ES-I3 (cell line): ENCODE measurements around the gene CRADD.
"Not testable (repeated sequence)": the region's sequence is repeated elsewhere in the genome, so short reads cannot be mapped to it uniquely, and the experiment has no call there.

Experiments used
- H3K36me3 ChIP-seq: 2 replicates; pipeline ENCODE4 v1.6.1; 2013; ENCODE audit warnings: mild to moderate bottlenecking, low read length, control low read depth, moderate library complexity; ENCODE audit not compliant: insufficient read depth
- H3K4me1 ChIP-seq: 2 replicates; pipeline ENCODE4 v1.6.1; 2013; ENCODE audit warnings: mild to moderate bottlenecking, control low read depth, low read length; ENCODE audit not compliant: insufficient read depth
- H3K9ac ChIP-seq: 2 replicates; pipeline ENCODE4 v1.6.1; 2013; ENCODE audit warnings: low read depth, mild to moderate bottlenecking, low read length, moderate library complexity
- H3K9me3 ChIP-seq: 2 replicates; pipeline ENCODE4 v1.6.1; 2013; ENCODE audit warnings: mild to moderate bottlenecking, low read length, moderate library complexity; ENCODE audit not compliant: control insufficient read depth, insufficient read depth

Gene CRADD

DNA sequence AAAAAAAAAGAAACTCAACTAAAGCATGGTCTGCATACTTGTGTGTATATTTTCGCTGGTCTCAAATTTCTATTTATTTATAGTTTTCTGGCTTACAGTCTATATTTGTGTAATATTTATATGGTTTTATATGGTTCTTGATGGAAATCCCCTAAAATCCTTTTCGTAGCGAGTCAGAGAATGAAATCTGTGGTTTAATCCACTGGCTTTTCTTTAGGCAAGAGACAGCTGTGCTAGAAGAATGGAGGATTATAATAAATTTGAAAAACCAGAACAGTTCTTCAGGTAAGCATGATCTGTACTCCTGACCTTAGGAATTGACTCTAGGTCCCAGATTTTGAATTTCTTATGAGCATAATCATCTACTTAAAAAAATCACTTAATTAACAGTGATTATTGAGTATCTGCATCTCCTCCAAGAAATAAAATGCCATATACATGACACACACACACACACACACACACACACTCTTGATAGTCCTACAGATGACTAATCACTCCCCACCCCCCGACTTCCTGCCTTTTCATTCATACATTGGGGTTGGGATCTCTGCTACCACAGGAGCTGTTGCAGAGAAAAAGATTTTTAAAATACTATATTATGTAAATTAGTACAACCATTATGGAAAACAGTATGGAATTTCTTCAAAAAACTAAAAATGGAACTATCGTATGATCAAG lies 113.4 kb downstream of the CRADD start:
- peaks cover 16% of the 10 kb centered on the region for H3K4me1 ChIP-seq
- no peak overlapping the region for H3K9ac ChIP-seq
- no peaks in the 10 kb centered on the region for H3K36me3 ChIP-seq
- no peaks in the 10 kb centered on the region for H3K9me3 ChIP-seq

DNA sequence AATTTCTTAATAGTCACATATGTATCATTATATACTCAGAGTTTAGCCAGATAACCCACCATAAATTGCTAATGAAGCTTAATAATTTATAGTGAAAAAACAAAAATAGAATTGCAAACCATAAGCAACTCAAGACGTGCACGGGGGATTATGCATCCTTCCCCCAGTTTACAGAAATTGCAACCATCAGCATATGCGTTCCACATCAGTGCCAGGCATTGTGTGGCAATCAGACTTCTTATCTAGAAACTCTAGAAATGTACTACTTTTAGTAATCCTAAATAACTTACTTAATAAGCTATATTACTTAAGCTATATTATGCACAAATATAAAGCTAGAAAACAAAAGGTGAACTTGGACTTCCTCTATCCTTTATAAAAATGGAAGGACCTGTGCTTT lies 115.8 kb downstream of the CRADD start:
- H3K4me1 ChIP-seq: peaks cover 6% of the 10 kb centered on the region; the same call in 1 of the 2 replicates
- no peak overlapping the region for H3K9ac ChIP-seq
- H3K36me3 ChIP-seq: no peaks in the 10 kb centered on the region
- no peaks in the 10 kb centered on the region for H3K9me3 ChIP-seq

- H3K4me1 ChIP-seq: peaks cover 12% of the 10 kb centered on the region
- H3K36me3 ChIP-seq: no peaks in the 10 kb centered on the region
- no peak overlapping the region for H3K9ac ChIP-seq
- H3K9me3 ChIP-seq: no peaks in the 10 kb centered on the region
Measured at GRCh38 chr12:93793983-93794382, 116.8 kb downstream of the CRADD start.

DNA sequence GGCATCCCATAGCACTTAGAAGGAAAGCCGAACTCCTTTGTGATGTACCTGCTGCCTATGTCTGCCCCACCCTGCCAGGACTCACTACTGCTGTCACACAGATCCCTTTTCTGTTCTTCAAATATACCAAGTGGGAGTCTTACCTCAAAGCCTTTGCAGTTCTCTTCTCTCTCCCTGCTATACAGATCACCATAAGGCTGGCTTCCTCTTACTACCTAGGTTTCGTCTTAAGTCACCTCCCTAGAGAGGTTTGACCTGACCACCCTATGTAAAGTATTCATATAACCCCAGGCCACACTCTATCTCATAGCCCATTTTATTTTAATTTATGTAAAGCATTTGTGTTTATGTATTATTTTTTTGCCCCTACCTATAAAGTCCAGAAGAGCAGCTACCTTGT lies 117.6 kb downstream of the CRADD start:
- H3K4me1 ChIP-seq: peaks cover 13% of the 10 kb centered on the region
- no peaks in the 10 kb centered on the region for H3K9me3 ChIP-seq
- no peak overlapping the region for H3K9ac ChIP-seq
- no peaks in the 10 kb centered on the region for H3K36me3 ChIP-seq

DNA sequence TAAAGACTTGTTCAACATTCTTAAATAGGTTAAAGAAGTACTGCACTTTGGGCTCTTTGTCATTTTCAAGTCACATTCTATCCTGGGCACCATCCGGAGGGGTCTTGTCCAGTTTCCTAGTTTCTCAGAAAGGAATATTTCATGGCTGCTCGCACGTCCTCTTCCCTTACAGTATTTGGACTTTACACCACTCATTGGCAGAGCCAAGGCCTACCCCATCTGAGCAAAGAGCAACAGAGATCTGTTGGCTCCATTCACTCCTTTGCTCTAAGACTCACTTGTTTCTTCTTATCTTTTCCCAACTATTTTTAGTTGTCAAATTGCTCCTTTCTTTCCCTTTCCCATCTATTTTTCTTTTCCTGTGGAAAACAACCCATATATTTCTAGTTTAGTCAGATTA lies 118.2 kb downstream of the CRADD start:
- Histone ChIP-seq H3K36me3 (no peaks in the 10 kb centered on the region), H3K9ac (no peak overlapping the region), H3K4me1 (peaks cover 9% of the 10 kb centered on the region), H3K9me3 (no peaks in the 10 kb centered on the region)

- Histone ChIP-seq H3K4me1 (peaks cover 9% of the 10 kb centered on the region), H3K9me3 (no peaks in the 10 kb centered on the region), H3K36me3 (no peaks in the 10 kb centered on the region), H3K9ac (no peak overlapping the region)
Measured at GRCh38 chr12:93796729-93797128, 119.6 kb downstream of the CRADD start.

DNA sequence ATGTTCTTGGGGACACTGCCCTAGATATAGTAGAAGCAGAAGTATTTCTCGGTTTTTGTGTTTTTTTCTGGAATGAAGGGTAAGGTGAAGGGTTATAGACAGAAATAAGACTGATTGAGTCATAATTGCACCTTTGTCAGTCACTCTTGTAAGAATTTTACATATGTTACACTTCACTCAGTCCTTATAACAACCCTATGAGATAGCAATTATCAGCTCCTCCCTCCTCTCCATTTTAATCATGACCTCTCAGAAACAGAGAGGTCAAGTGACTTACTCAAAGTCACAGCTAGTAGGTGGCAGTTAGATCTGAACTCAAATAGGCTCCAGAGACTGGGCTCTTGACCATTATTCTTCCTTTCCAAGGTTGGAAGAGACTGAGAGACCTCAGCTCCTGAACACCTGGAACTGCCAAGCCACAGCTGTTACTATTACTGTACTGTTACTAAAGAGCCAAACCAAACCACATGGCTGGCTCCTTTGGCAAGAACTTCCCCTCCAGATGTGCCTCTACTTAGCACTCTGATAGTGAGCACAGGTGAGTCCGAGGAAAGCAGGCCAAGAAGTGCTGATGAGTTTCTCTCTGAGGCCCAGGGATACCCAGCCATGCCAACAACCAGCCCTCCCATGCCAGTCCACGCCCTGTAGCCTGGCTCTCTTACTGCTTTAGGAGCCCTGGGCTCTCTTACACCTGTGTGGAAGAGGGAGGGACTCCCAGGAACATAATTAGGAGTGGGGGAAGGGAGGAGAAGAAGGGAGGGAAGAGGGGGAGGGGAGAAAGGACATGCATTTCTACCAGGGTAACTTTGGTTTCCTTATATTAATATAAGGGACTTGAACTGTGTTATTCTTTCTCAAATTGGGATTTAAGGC lies 121.3 kb downstream of the CRADD start:
- no peak overlapping the region for H3K9ac ChIP-seq
- H3K36me3 ChIP-seq: no peaks in the 10 kb centered on the region
- H3K9me3 ChIP-seq: no peaks in the 10 kb centered on the region
- peaks cover 15% of the 10 kb centered on the region for H3K4me1 ChIP-seq

DNA sequence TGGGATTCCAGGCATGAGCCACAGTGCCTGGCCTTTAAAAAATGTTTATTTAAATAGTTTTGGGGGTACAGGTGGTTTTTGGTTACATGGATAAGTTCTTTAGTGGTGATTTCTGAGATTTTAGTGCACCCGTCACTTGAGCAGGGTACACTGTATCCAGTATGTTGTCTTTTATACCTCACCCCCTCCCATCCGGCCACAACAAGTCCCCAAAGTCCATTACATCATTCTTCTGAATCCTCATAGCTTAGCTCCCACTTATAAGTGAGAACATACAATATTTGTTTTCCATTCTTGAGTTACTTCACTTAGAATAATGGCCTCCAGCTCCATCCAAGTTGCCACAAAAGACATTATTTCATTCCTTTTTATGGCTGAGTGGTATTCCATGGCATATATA lies 124.5 kb downstream of the CRADD start:
- not testable (repeated sequence) for H3K36me3 ChIP-seq, H3K9me3 ChIP-seq, H3K9ac ChIP-seq
- peaks cover 15% of the 10 kb centered on the region for H3K4me1 ChIP-seq

GRCh38 chr12:93802293-93802692 lies 125.1 kb downstream of the CRADD start:
- peaks cover 15% of the 10 kb centered on the region for H3K4me1 ChIP-seq
- no peaks in the 10 kb centered on the region for H3K9me3 ChIP-seq
- no peak overlapping the region for H3K9ac ChIP-seq
- H3K36me3 ChIP-seq: no peaks in the 10 kb centered on the region

DNA sequence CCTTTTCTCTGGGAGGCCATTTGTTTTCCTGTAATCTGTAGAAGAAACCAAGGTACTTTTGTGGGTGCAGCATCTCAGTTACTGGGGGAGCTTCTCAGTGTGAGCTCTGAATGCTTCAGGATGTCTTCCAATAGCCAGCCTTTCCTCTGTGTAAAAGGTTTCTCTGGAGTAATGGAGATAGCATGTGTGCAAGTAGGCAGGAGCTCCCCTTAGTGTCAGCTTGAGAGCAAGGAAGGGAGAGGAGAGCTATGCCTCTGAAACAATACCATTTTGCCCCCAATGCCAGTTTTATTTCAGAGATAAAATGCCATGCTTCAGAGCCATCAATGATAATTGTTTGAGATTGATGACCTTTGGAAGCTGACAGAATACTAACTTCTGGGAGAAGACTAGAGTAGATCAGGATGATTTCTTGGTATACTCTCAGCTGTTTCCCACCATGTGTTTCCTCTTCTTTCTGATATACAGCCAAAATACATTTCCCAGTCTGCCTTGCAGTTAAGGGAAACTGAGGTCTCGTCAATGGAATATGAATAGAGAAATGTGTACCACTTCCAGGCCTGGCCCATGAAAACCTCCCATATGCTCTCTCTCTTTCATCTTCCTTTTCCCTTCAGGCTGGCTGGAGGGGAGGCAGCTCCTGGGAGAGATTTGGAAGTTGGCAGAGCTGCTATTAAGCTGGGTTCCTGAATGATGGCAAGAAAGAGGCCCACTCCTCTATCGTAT lies 125.7 kb downstream of the CRADD start:
- peaks cover 15% of the 10 kb centered on the region for H3K4me1 ChIP-seq
- H3K36me3 ChIP-seq: no peaks in the 10 kb centered on the region
- no peak overlapping the region for H3K9ac ChIP-seq
- H3K9me3 ChIP-seq: no peaks in the 10 kb centered on the region

DNA sequence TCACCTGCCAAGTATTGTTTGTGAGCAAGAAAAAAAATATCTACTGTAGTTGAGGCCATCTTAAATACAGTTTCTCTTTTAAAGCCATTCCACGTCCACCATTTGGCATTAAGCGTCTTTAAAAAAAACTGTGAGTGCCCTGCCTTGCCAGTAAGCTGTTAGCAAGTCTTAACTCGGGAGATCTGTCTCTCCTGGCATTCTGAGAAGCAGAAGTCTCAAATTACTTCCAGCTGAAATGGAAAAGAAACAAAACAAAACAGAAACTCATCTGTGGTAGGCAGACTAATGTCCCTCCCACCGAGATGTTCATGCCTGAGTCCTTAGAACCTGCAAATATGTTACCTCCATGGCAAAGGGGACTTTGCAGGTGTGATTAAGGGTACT lies 126.2 kb downstream of the CRADD start:
- Histone ChIP-seq H3K4me1 (peaks cover 14% of the 10 kb centered on the region), H3K9me3 (no peaks in the 10 kb centered on the region), H3K9ac (no peak overlapping the region), H3K36me3 (no peaks in the 10 kb centered on the region)

- H3K4me1 ChIP-seq: peaks cover 6% of the 10 kb centered on the region; the same call in 1 of the 2 replicates
- H3K36me3 ChIP-seq: no peaks in the 10 kb centered on the region
- H3K9ac ChIP-seq: no peak overlapping the region
- H3K9me3 ChIP-seq: no peaks in the 10 kb centered on the region
Measured at GRCh38 chr12:93804392-93805179, 127.4 kb downstream of the CRADD start.

GRCh38 chr12:93805736-93806141 lies 128.6 kb downstream of the CRADD start:
- no peak overlapping the region for H3K9ac ChIP-seq
- no peaks in the 10 kb centered on the region for H3K36me3 ChIP-seq
- peaks cover 6% of the 10 kb centered on the region; the same call in 1 of the 2 replicates for H3K4me1 ChIP-seq
- no peaks in the 10 kb centered on the region for H3K9me3 ChIP-seq

- H3K9ac ChIP-seq: no peak overlapping the region
- peaks cover 10% of the 10 kb centered on the region; the same call in 1 of the 2 replicates for H3K4me1 ChIP-seq
- H3K9me3 ChIP-seq: no peaks in the 10 kb centered on the region
- H3K36me3 ChIP-seq: no peaks in the 10 kb centered on the region
Measured at GRCh38 chr12:93807354-93807753, 130.2 kb downstream of the CRADD start.
